Astrocyte (in vitro differentiated cells and primary cell): ENCODE measurements around the gene HNRNPU.

Source experiments
- CTCF ChIP-seq: IDR thresholded peaks from 2 replicates; pipeline ENCODE4 v1.5.1; 2011; ENCODE audit warnings: low read depth, mild to moderate bottlenecking, inconsistent platforms, low read length, moderate library complexity; ENCODE audit not compliant: insufficient read depth
- EZH2 ChIP-seq: IDR thresholded peaks from 2 replicates; pipeline ENCODE4 v1.6.1; 2012; ENCODE audit warnings: mild to moderate bottlenecking, low read length, inconsistent platforms; ENCODE audit not compliant: insufficient read depth

- TF ChIP-seq CTCF (no peak), EZH2 (no peak)
These were observed 657 bp upstream of the HNRNPU start for GRCh38 chr1:244865028-244865371.
